ENCODE measurements around the gene GPRC6A.

GPRC6A gene

DNA sequence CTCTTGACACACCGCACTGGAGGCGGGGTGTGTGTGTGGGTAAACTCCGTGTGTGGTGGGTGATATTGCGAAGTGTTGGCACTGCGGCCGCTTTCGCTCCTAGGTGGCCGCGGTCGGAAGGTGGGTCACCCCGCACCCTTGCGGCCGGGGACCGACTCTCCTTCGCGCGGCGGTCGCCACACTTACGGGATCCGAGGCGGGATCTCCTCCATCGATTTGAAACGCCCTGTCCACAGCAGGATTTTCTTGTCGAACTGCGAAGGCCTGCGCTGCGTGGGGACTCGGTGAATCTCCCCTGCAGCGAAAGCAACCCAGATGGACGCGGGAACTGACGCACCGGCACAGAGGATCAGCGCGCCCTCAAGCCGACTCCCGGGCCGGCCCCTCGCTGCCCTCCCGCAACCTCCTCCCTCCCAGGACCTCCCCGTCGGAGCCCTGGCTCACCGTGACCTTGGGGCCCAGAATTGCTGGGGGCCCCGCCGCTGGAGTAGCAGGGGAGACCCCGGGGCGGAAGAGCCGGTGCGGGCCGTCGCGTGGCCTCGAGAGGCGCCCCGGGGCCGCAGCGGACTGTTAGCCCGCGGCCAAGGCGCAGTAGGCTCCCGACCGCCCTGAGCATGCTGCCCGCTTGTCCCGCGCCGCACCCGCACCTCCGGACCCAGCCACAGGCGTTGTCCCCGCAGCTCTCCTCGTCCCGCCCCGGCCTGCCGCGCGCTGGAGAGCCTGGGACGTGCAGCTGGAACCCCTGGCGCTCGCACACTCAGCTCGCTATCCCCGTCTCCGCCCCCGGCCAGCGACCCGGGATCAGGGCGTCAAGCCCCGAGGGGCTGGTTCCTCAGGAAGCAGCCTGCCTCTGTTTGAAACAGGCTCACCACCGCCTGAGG lies 63.7 kb downstream of the GPRC6A start, which contains the start of gene FAM162B:
Gene FAM162B, minus strand, starts transcription at position 759 of the 881 bp plus-strand sequence. Its CDS starts 143 bp downstream, at position 616.
- DNase-seq (ENCODE audit: insufficient read length, low spot score) = no peak
- FAIRE-seq = no peak
- no peak for TF ChIP-seq POLR2A (IDR thresholded peaks at IDR 0.05; ENCODE audit: low read depth, low read length)

DNA sequence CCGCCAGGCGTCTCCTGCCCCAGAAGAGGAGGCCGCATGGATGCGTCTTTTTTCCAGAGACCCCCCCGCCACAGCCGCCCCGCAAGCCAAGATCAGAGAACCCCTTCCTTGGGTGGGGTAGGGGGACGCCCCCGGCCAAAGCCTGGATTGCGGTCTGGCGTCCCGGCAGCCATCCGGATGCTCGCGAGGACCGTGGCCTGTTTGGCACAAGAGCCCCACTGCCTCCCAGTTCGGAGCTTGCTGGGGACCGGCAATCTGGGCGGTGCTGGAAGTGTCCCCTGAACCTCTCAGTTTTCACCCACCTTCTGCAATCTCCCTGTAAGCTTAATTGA lies 64.3 kb downstream of the GPRC6A start:
- FAIRE-seq (no peak), DNase-seq (ENCODE audit: insufficient read length, low spot score) (no peak)
- no peak for TF ChIP-seq POLR2A (IDR thresholded peaks at IDR 0.05; ENCODE audit: low read depth, low read length)

DNA sequence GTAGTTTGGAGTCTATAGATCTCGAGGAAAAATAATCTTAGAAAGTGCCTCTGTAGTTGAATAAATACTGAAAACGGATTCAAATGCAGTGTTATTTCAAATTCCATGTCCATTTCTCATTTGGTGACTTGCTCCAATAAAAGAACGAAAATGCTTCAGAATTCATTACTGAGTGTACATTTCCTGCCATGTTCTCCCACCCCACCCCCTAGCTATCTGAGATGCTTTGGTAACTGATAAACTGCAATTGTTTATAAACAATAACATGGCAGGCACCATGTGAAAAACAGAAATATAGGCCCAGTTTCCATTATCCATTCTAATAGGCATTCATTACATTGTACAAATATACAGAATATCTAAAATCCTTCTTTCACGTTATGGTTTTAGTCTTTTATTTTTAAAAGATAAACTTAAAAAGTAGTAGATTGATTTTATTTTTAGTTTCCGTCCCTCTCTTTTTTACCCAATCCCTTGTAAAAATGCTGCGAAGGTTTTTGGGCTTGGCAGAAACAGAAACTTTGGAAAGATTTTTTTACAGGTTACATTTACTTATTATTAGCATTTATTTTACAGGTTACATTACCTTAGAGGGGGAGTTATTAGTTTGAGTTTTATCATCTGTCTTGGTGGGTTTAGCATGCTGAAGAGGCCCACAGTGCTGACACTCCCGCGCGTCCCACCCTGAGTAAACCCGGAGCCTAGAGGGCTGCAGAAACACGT lies 64.8 kb downstream of the GPRC6A start:
- TF ChIP-seq POLR2A (IDR thresholded peaks at IDR 0.05; ENCODE audit: low read depth, low read length) = no peak
- FAIRE-seq (no peak), DNase-seq (ENCODE audit: insufficient read length, low spot score) (no peak)

DNA sequence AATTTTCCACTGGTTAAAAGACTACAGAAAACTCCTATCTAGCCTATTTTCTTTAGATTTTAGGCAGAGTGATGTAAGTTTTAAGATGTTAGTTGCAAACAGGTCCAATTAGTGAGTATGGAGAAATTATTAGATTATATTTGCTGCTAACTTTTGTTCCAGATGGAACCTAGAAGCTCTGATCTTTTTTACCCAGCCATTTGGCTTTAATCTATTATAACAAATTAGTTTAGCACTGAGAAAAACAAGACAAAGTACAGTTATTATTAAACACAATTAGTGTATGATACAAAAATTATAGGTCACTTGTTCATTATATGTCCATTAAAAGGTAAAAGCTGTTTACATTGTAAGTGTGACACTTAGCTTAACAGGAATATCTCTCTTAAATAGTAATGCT lies 65.8 kb downstream of the GPRC6A start:
- FAIRE-seq (no peak), DNase-seq (ENCODE audit: insufficient read length, low spot score) (no peak)
- no peak for TF ChIP-seq POLR2A (IDR thresholded peaks at IDR 0.05; ENCODE audit: low read depth, low read length)

DNA sequence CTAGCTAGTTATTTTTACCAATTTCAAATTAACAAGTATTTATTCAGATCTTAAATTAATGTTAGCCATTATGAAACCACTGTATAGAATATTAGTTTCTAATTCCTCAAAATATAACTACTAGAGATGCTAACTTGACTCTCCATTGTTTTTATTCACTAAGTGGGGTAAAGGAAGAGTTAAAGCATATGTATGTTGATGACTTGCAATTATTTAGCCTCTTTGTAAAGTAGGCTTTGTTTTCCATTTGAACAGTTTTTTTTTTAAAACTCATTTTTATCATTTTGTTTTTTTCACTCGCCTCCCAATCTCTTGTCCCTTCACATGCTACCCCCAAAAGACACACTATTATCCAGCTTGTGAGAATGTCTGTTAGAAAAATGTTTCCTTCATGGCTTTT lies 66.6 kb downstream of the GPRC6A start:
- no peak for FAIRE-seq
- DNase-seq (ENCODE audit: insufficient read length, low spot score) = no peak
- TF ChIP-seq POLR2A (IDR thresholded peaks at IDR 0.05; ENCODE audit: low read depth, low read length) = no peak

DNA sequence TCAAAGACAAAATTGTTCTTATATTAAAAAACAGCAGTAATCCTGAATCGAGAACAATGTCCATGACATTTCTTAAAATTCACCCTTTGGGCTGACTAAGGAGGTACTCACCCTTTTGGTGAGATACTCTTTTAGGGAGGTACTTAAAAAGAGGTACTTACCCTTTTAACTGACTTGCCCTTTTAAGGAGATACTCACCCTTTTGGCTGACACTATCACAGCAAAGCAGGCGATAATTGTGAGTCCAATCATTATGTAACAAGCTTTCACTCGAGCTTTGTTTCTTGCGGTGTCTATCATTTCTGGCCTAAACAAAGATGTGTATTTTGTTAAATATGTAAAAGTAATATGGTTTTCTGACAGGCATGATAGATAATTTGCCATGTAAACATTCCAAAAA lies 67.1 kb downstream of the GPRC6A start:
- no peak for FAIRE-seq
- DNase-seq (ENCODE audit: insufficient read length, low spot score) = no peak
- no peak for TF ChIP-seq POLR2A (IDR thresholded peaks at IDR 0.05; ENCODE audit: low read depth, low read length)

DNA sequence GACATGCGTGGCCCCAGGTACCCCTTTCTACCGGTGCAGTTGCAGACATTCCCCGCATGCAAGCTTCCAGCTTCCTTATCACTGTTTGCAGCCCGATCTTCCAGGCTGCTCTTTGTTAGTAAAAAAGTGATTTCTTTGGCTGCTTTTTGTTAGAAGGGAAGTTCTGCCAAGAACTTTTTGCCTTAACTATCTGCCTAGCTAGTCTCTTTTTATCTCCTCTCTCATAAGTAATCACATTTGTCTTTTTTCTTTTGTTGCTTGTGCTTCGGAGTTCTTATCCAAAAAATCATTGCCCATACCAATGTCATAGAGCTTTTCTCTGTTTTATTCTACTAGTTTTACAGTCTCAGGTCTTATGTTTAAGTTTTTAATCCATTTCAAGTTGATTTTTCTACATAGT lies 83.7 kb downstream of the GPRC6A start:
- TF ChIP-seq POLR2A (IDR thresholded peaks at IDR 0.05; ENCODE audit: low read depth, low read length) = no peak
- no peak for FAIRE-seq
- DNase-seq (ENCODE audit: insufficient read length, low spot score) = no peak

Data from H54 (cell line).